SK-N-SH (cell line): ENCODE data around the gene MAN2B1. TPM values are rescaled to one million over a fixed set of nuclear protein-coding genes. Genes with fewer than 3 reads are reported as not detected.

Experiments
- CHD2 ChIP-seq: fragments of 150-350 bp; IDR thresholded peaks from 2 replicates; pipeline ENCODE4 v1.6.1; 2018; ENCODE audit warnings: low read length; ENCODE audit not compliant: partially characterized antibody
- CTCF ChIP-seq: fragments of 200-600 bp; sonication (generic); IDR thresholded peaks from 2 replicates; pipeline ENCODE4 v1.6.1; 2017; ENCODE audit warnings: antibody characterized with exemption, mild to moderate bottlenecking, moderate library complexity
- ELF1 ChIP-seq: IDR thresholded peaks from 2 replicates; pipeline ENCODE4 v1.4.0; 2012
- EP300 ChIP-seq, 2 experiments: IDR thresholded peaks; 2 replicates each; pipeline versions ENCODE4 v1.4.0 to v1.6.1; 2012; ENCODE audit warnings: borderline replicate concordance in 1 of 2, low read depth in 1 of 2, low read length in 1 of 2
- EZH2phosphoT487 ChIP-seq: fragments of 200-600 bp; sonication (generic); IDR thresholded peaks from 2 replicates; pipeline ENCODE4 v1.6.1; 2017; ENCODE audit warnings: low read depth, mixed run types, mild to moderate bottlenecking, antibody characterized with exemption, moderate library complexity, borderline replicate concordance
- FOSL2 ChIP-seq: IDR thresholded peaks from 2 replicates; pipeline ENCODE4 v1.4.0; 2012; ENCODE audit warnings: low read depth, mild to moderate bottlenecking, moderate library complexity, borderline replicate concordance
- GABPA ChIP-seq: IDR thresholded peaks from 2 replicates; pipeline ENCODE4 v1.4.0; 2012; ENCODE audit warnings: low read depth, mild to moderate bottlenecking
- GATA2 ChIP-seq: sonication (generic); formaldehyde crosslinking; IDR thresholded peaks from 2 replicates; pipeline ENCODE4 v1.5.0; 2020; ENCODE audit warnings: mild to moderate bottlenecking, missing genetic modification reagents
- JUND ChIP-seq: IDR thresholded peaks from 2 replicates; pipeline ENCODE4 v1.4.0; 2012
- MAX ChIP-seq: IDR thresholded peaks from 2 replicates; pipeline ENCODE4 v1.4.0; 2012; ENCODE audit warnings: low read depth
- MXI1 ChIP-seq: IDR thresholded peaks from 2 replicates; pipeline ENCODE4 v1.6.1; 2012; ENCODE audit warnings: mild to moderate bottlenecking, low read depth, low read length, improper control_type of control experiment
- NRF1 ChIP-seq: IDR thresholded peaks from 2 replicates; pipeline ENCODE4 v1.6.1; 2012; ENCODE audit warnings: low read depth, mild to moderate bottlenecking, low read length
- PBX3 ChIP-seq: IDR thresholded peaks from 2 replicates; pipeline ENCODE4; 2012
- POLR2AphosphoS5 ChIP-seq: IDR thresholded peaks from 2 replicates; pipeline ENCODE4 v1.6.1; 2012; ENCODE audit warnings: low read depth, low read length
- RAD21 ChIP-seq: IDR thresholded peaks from 2 replicates; pipeline ENCODE4 v1.6.1; 2012; ENCODE audit warnings: mild to moderate bottlenecking, low read length
- REST ChIP-seq: IDR thresholded peaks from 2 replicates; pipeline ENCODE4 v1.6.1; 2012; ENCODE audit warnings: mild to moderate bottlenecking, low read depth, low read length, moderate library complexity
- RFX5 ChIP-seq: IDR thresholded peaks from 2 replicates; pipeline ENCODE4 v1.6.1; 2012; ENCODE audit warnings: mild to moderate bottlenecking, improper control_type of control experiment, low read length
- SIN3A ChIP-seq: IDR thresholded peaks from 2 replicates; pipeline ENCODE4 v1.6.1; 2012; ENCODE audit warnings: low read depth, mild to moderate bottlenecking, low read length, moderate library complexity, borderline replicate concordance
- TAF1 ChIP-seq: IDR thresholded peaks from 2 replicates; pipeline ENCODE4 v1.6.1; 2012; ENCODE audit warnings: low read depth, mild to moderate bottlenecking, low read length, moderate library complexity, borderline replicate concordance
- USF1 ChIP-seq: IDR thresholded peaks from 2 replicates; pipeline ENCODE4 v1.4.0; 2012; ENCODE audit warnings: low read depth, borderline replicate concordance
- YY1 ChIP-seq: IDR thresholded peaks from 2 replicates; pipeline ENCODE4 v1.4.0; 2012; ENCODE audit warnings: low read depth, mild to moderate bottlenecking
- polyA plus RNA-seq, 3 experiments: library from polyadenylated mRNA; depleted of rRNA; stranded (reverse); fragments of >200 nt; gene quantifications; 2 replicates each; pipeline ENCODE4 v1.2.3, GENCODE V29; 2012

The MAN2B1 gene
- polyA plus RNA-seq, 1 of the 3 experiments (the other 2 are of a cell fraction): 47.0 TPM

GRCh38 chr19:12681074-12681987, 14.8 kb upstream of the MAN2B1 start, which contains the start of gene DHPS (continued):
- TF ChIP-seq SIN3A (peak; percentile 66; the same call in 1 of the 2 replicates), RAD21 (no peak), TAF1 (peak; percentile 65), MAX (peak; percentile 65), JUND (no peak), GATA2 (CRISPR knock-in tag) (no peak), CTCF (0 out of 2 replicates have a peak, but pooled peaks have one; percentile 12), MXI1 (peak; percentile 74), EZH2phosphoT487 (no peak), POLR2AphosphoS5 (peak; percentile 68), REST (no peak), ELF1 (peak; percentile 83), YY1 (peak; percentile 94), NRF1 (peak; percentile 20; the same call in 1 of the 2 replicates), PBX3 (peak; percentile 55), GABPA (peak; percentile 85), USF1 (peak; percentile 93), CHD2 (peak; percentile 86), FOSL2 (no peak), EP300 (IDR thresholded peaks at IDR 0.05; ENCODE audit: borderline replicate concordance in 1 of 2, low read depth in 1 of 2, low read length in 1 of 2) (0 out of 4 replicates have a peak, but pooled peaks of 1 of the 2 experiments have one; percentile 12), RFX5 (no peak)
